Measurements from ENCODE around the gene TOB1. TPM values are rescaled to one million over a fixed set of nuclear protein-coding genes. Genes with fewer than 3 reads are reported as not detected.

The TOB1 gene, protein sequence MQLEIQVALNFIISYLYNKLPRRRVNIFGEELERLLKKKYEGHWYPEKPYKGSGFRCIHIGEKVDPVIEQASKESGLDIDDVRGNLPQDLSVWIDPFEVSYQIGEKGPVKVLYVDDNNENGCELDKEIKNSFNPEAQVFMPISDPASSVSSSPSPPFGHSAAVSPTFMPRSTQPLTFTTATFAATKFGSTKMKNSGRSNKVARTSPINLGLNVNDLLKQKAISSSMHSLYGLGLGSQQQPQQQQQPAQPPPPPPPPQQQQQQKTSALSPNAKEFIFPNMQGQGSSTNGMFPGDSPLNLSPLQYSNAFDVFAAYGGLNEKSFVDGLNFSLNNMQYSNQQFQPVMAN
- total RNA-seq, result 17.1 and 35.4 TPM in 2 replicates
- 29.9 and 46.1 TPM in 2 replicates for polyA plus RNA-seq

GRCh38 chr17:50866261-50866949 is at the start of gene TOB1:
TSS of gene TOB1 (minus strand) at chr17:50866354. CDS start at chr17:50864017, 2,337 bp downstream.
- peaks cover 27% of the 10 kb centered on the region for H3K4me1 ChIP-seq (ENCODE audit: low read depth)
- DNase-seq (ENCODE audit: low read depth in 1 of 2, low spot score in 1 of 2), result peak; percentile 99
- peak within 1 kb of the TSS; percentile 98 for H3K27ac ChIP-seq
- no peaks in the 10 kb centered on the region for H3K27me3 ChIP-seq
- H3K9me3 ChIP-seq (ENCODE audit: low read depth), result no peaks in the 10 kb centered on the region
- peak within 1 kb of the TSS; percentile 97 for H3K4me3 ChIP-seq
- peaks cover 19% of the 10 kb centered on the region for H3K36me3 ChIP-seq
- TF ChIP-seq, protein P1, sequence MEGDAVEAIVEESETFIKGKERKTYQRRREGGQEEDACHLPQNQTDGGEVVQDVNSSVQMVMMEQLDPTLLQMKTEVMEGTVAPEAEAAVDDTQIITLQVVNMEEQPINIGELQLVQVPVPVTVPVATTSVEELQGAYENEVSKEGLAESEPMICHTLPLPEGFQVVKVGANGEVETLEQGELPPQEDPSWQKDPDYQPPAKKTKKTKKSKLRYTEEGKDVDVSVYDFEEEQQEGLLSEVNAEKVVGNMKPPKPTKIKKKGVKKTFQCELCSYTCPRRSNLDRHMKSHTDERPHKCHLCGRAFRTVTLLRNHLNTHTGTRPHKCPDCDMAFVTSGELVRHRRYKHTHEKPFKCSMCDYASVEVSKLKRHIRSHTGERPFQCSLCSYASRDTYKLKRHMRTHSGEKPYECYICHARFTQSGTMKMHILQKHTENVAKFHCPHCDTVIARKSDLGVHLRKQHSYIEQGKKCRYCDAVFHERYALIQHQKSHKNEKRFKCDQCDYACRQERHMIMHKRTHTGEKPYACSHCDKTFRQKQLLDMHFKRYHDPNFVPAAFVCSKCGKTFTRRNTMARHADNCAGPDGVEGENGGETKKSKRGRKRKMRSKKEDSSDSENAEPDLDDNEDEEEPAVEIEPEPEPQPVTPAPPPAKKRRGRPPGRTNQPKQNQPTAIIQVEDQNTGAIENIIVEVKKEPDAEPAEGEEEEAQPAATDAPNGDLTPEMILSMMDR (IDR thresholded peaks at IDR 0.05; ENCODE audit: low read depth, low read length), result no peak

- H3K4me1 ChIP-seq (ENCODE audit: low read depth), result peaks cover 19% of the 10 kb centered on the region
- no peaks in the 10 kb centered on the region for H3K27me3 ChIP-seq
- no peak overlapping the region for H3K4me3 ChIP-seq
- no peaks in the 10 kb centered on the region for H3K36me3 ChIP-seq
- H3K9me3 ChIP-seq (ENCODE audit: low read depth), result no peaks in the 10 kb centered on the region
- TF ChIP-seq, protein P1 (IDR thresholded peaks at IDR 0.05; ENCODE audit: low read depth, low read length), result no peak
- no peak for DNase-seq (ENCODE audit: low read depth in 1 of 2, low spot score in 1 of 2)
- no peak overlapping the region for H3K27ac ChIP-seq
Observed at GRCh38 chr17:50914505-50915063, 48.4 kb upstream of the TOB1 start.

- TF ChIP-seq, protein P1 (IDR thresholded peaks at IDR 0.05; ENCODE audit: low read depth, low read length), result no peak
- Histone ChIP-seq H3K4me1 (ENCODE audit: low read depth) (peaks cover 14% of the 10 kb centered on the region), H3K36me3 (no peaks in the 10 kb centered on the region), H3K27ac (no peak overlapping the region), H3K9me3 (ENCODE audit: low read depth) (no peaks in the 10 kb centered on the region), H3K27me3 (no peaks in the 10 kb centered on the region), H3K4me3 (no peak overlapping the region)
- no peak for DNase-seq (ENCODE audit: low read depth in 1 of 2, low spot score in 1 of 2)
Observed at GRCh38 chr17:50913120-50913519, 47.0 kb upstream of the TOB1 start.

GRCh38 chr17:50911890-50912289 is 45.7 kb upstream of the TOB1 start:
- no peaks in the 10 kb centered on the region for H3K9me3 ChIP-seq (ENCODE audit: low read depth)
- peaks cover 10% of the 10 kb centered on the region for H3K4me1 ChIP-seq (ENCODE audit: low read depth)
- H3K27me3 ChIP-seq, result no peaks in the 10 kb centered on the region
- no peaks in the 10 kb centered on the region for H3K36me3 ChIP-seq
- no peak for DNase-seq (ENCODE audit: low read depth in 1 of 2, low spot score in 1 of 2)
- no peak overlapping the region for H3K4me3 ChIP-seq
- TF ChIP-seq, protein P1 (IDR thresholded peaks at IDR 0.05; ENCODE audit: low read depth, low read length), result no peak
- no peak overlapping the region for H3K27ac ChIP-seq

- Histone ChIP-seq H3K27ac (no peak overlapping the region), H3K36me3 (no peaks in the 10 kb centered on the region), H3K4me3 (no peak overlapping the region), H3K4me1 (ENCODE audit: low read depth) (peaks cover 10% of the 10 kb centered on the region), H3K27me3 (no peaks in the 10 kb centered on the region), H3K9me3 (ENCODE audit: low read depth) (no peaks in the 10 kb centered on the region)
- TF ChIP-seq, protein P1 (IDR thresholded peaks at IDR 0.05; ENCODE audit: low read depth, low read length), result no peak
- no peak for DNase-seq (ENCODE audit: low read depth in 1 of 2, low spot score in 1 of 2)
Observed at GRCh38 chr17:50911450-50911849, 45.3 kb upstream of the TOB1 start.
